ENCODE measurements around the gene CNN2. TPM values are rescaled to one million over a fixed set of nuclear protein-coding genes. Genes with fewer than 3 reads are reported as not detected.
A peak's percentile ranks its signal among the peaks of the same experiment; 100 is the strongest.

CNN2 gene
- total and polyA plus RNA-seq, 2 of the 4 experiments (the other 2 are of a cell fraction) = 272 to 395 TPM

DNA sequence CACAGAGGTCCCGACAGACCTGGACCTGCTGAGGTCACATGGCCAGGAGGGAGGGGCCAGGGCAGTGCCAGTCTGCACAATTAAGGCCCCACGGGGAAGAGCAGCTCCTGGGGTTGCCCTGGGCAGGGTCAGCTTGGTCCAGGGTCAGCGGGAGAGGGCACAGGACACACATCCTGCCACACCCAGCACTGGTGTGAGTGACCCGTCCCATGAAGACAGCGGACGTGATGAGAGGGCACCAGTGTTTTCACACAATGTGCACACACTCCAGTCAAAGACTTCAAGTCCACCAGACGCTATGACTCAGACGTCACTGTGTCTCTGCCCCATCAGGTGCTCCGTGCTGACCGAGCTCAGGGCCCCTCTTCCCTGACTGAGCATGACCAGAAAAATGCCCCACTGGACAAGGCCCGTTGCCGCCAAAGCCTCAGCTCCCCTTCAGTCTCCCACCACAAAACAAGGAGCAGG, 9.7 kb upstream of the CNN2 start:
- H3K79me1 ChIP-seq (ENCODE audit: low read depth in 1 of 2, low read length in 2 of 2) = peaks cover 0 to 71% of the 10 kb centered on the region in 2 experiments; a peak in 2 of 4 replicates
- H3K27ac ChIP-seq (ENCODE audit: insufficient read depth, low read length) = peak overlapping the region; percentile 12; the same call in 1 of the 2 replicates
- dilution Hi-C loops (cut with HindIII; ENCODE audit: low sequenced_read_pairs, unreplicated experiment) (no loop called here), in situ Hi-C loops (cut with MboI; ENCODE audit: low sequenced_read_pairs) (no loop called here), intact Hi-C loops (cut with micrococcal nuclease) (no loop called here)
- peak overlapping the region; percentile 13; the same call in 1 of the 2 replicates for H3K23ac ChIP-seq (ENCODE audit: low read depth, low read length)
- H2AFZ ChIP-seq (replicated peaks; ENCODE audit: low read length, poor library complexity) = peak overlapping the region; percentile 14
- peak overlapping the region; percentile 22 for H2AK9ac ChIP-seq (replicated peaks; ENCODE audit: low read depth, low read length, poor library complexity)
- ChIA-PET CTCF (no interaction called here), POLR2A (ENCODE audit: unreplicated experiment) (no interaction called here)
- H3K4me1 ChIP-seq (ENCODE audit: control insufficient read depth, insufficient read depth, low read length) = peaks cover 33% of the 10 kb centered on the region
- H3K4ac ChIP-seq (ENCODE audit: low read depth, low read length) = peak overlapping the region; percentile 32; the same call in 1 of the 2 replicates
- DNase-seq = peak; percentile 77
- H3K56ac ChIP-seq (ENCODE audit: extremely low read depth, insufficient read depth, low read length) = no peak overlapping the region
- peaks cover 82% of the 10 kb centered on the region for H4K20me1 ChIP-seq (ENCODE audit: insufficient read depth, low read length)
- 0 out of 2 replicates have a peak overlapping the region, but pooled peaks have one; percentile 9 for H3K14ac ChIP-seq (replicated peaks; ENCODE audit: low read depth, low read length)
- H2BK120ac ChIP-seq (ENCODE audit: low read depth, low read length) = no peak overlapping the region
- H3K9me3 ChIP-seq (ENCODE audit: control insufficient read depth, insufficient read depth, low read length) = no peaks in the 10 kb centered on the region
- H3K36me3 ChIP-seq (ENCODE audit: control insufficient read depth, insufficient read depth, low read length) = peaks cover 22% of the 10 kb centered on the region
- peaks cover 9% of the 10 kb centered on the region; the same call in 1 of the 2 replicates for H3K9me1 ChIP-seq (ENCODE audit: insufficient read depth, low read length)
- H4K8ac ChIP-seq (ENCODE audit: low read depth in 2 of 2, low read length in 2 of 2) = no peak overlapping the region
- H4K5ac ChIP-seq (ENCODE audit: low read depth, low read length) = no peak overlapping the region
- WGBS, 2 experiments (ENCODE audit: extremely low coverage in 2 of 2, insufficient read length in 1 of 2) = 63% methylated on average over 7 of the region's 12 CpGs; no CpG with 5 or more reads in 1 of the 2 experiments
- H3K27me3 ChIP-seq (ENCODE audit: control insufficient read depth, insufficient read depth, low read length) = no peaks in the 10 kb centered on the region
- no TSS peak for BruUV-seq (replicated peaks)
- H2BK15ac ChIP-seq (ENCODE audit: low read depth, low read length) = no peak overlapping the region
- H3K4me3 ChIP-seq (ENCODE audit: insufficient read depth, low read depth, low read length) = no peak overlapping the region
- no peak overlapping the region for H3K18ac ChIP-seq (ENCODE audit: low read depth, low read length)
- peak overlapping the region; percentile 38 for H3K4me2 ChIP-seq (ENCODE audit: low read depth, low read length)
- peak overlapping the region; percentile 53 for H2BK5ac ChIP-seq (ENCODE audit: low read depth, low read length, poor library complexity, severe bottlenecking)
- H2AK5ac ChIP-seq (ENCODE audit: low read depth, low read length) = peak overlapping the region; percentile 5
- H4K91ac ChIP-seq (ENCODE audit: insufficient read depth, low read depth, low read length) = no peak overlapping the region
- H3K9ac ChIP-seq (ENCODE audit: low read depth, low read length) = 0 out of 2 replicates have a peak overlapping the region, but pooled peaks have one; percentile 4
- no peak overlapping the region for H2BK20ac ChIP-seq (ENCODE audit: low read depth, low read length)
- ATAC-seq (ENCODE audit: low read depth) = no peak
- TF ChIP-seq RFX5 (IDR thresholded peaks at IDR 0.05; ENCODE audit: low read depth, low read length) (no peak), ELK1 (IDR thresholded peaks at IDR 0.05; ENCODE audit: borderline replicate concordance, low read depth, low read length) (no peak), FOS (IDR thresholded peaks at IDR 0.05; ENCODE audit: low read depth, low read length) (no peak), USF2 (IDR thresholded peaks at IDR 0.05; ENCODE audit: low read depth, low read length) (peak; percentile 63), BHLHE40 (IDR thresholded peaks at IDR 0.05; ENCODE audit: low read depth, low read length) (0 out of 2 replicates have a peak, but pooled peaks have one; percentile 14)
